KMS-11 (cell line): ENCODE data around the gene YIPF4.

Source experiments
- H2AFZ ChIP-seq: fragments of 200-600 bp; sonication (generic); 2 replicates; pipeline ENCODE4 v1.6.1; 2016; ENCODE audit warnings: antibody characterized with exemption, mixed run types, low read depth
- H3K27ac ChIP-seq: fragments of 200-600 bp; sonication (generic); 2 replicates; pipeline ENCODE4 v1.6.1; 2016; ENCODE audit warnings: mild to moderate bottlenecking, mixed run types
- H3K27me3 ChIP-seq: fragments of 200-600 bp; sonication (generic); 2 replicates; pipeline ENCODE4 v1.6.1; 2017; ENCODE audit warnings: mild to moderate bottlenecking, low read depth, mixed run types, moderate library complexity; ENCODE audit not compliant: insufficient read depth
- H3K36me3 ChIP-seq: fragments of 200-600 bp; sonication (generic); 2 replicates; pipeline ENCODE4 v1.6.1; 2017; ENCODE audit warnings: mild to moderate bottlenecking, mixed run types; ENCODE audit not compliant: insufficient read depth
- H3K4me1 ChIP-seq: fragments of 200-600 bp; sonication (generic); 2 replicates; pipeline ENCODE4 v1.6.1; 2016; ENCODE audit warnings: mild to moderate bottlenecking, low read depth, mixed run types; ENCODE audit not compliant: poor library complexity, severe bottlenecking
- H3K4me2 ChIP-seq: fragments of 200-600 bp; sonication (generic); 2 replicates; pipeline ENCODE4 v1.7.0; 2016; ENCODE audit warnings: mild to moderate bottlenecking, mixed run types
- H3K4me3 ChIP-seq: fragments of 200-600 bp; sonication (generic); IDR thresholded peaks from 2 replicates; pipeline ENCODE4 v1.6.1; 2017; ENCODE audit warnings: low read depth, low read length, mixed read lengths; ENCODE audit not compliant: insufficient read depth
- H3K79me2 ChIP-seq: fragments of 200-600 bp; sonication (generic); 2 replicates; pipeline ENCODE4 v1.6.1; 2016; ENCODE audit warnings: low read depth, mixed run types; ENCODE audit not compliant: insufficient read depth
- H3K9ac ChIP-seq: fragments of 200-600 bp; sonication (generic); 2 replicates; pipeline ENCODE4 v1.6.1; 2016; ENCODE audit warnings: mild to moderate bottlenecking, mixed run types
- H4K20me1 ChIP-seq: fragments of 200-600 bp; sonication (generic); 2 replicates; pipeline ENCODE4 v1.6.1; 2016; ENCODE audit warnings: mild to moderate bottlenecking, mixed run types; ENCODE audit not compliant: insufficient read depth
- TF ChIP-seq, protein P1 (sequence below): fragments of 200-600 bp; sonication (generic); conservative IDR thresholded peaks from 2 replicates; pipeline ENCODE4 v1.6.1; 2017; ENCODE audit warnings: low read depth, mild to moderate bottlenecking, antibody characterized with exemption, low read length, moderate library complexity, mixed read lengths

Gene YIPF4

DNA sequence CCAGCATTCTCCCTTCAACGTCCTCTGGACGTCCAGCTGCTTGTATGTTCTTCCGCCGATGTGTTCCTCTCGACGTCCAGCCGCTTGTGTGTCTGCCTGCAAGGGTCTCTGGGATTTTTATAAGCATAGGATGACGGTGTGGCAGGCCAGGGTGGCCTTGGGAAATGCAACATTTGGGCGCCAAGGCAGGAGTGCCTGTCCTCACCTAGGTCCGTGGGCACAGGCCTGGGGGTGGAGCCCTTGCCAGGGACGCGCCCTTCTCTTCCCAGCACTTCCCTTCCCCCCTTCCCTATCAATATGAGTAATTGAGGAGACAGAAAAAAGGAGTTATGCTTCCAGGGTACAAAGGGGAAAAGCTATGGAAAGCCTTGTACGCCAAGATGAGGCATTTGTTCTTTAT is 19.5 kb upstream of the YIPF4 start:
- H3K27me3 ChIP-seq, result no peaks in the 10 kb centered on the region
- no peaks in the 10 kb centered on the region for H3K4me1 ChIP-seq
- no peak overlapping the region for H3K9ac ChIP-seq
- no peaks in the 10 kb centered on the region for H4K20me1 ChIP-seq
- no peaks in the 10 kb centered on the region for H3K79me2 ChIP-seq
- TF ChIP-seq, protein P1, sequence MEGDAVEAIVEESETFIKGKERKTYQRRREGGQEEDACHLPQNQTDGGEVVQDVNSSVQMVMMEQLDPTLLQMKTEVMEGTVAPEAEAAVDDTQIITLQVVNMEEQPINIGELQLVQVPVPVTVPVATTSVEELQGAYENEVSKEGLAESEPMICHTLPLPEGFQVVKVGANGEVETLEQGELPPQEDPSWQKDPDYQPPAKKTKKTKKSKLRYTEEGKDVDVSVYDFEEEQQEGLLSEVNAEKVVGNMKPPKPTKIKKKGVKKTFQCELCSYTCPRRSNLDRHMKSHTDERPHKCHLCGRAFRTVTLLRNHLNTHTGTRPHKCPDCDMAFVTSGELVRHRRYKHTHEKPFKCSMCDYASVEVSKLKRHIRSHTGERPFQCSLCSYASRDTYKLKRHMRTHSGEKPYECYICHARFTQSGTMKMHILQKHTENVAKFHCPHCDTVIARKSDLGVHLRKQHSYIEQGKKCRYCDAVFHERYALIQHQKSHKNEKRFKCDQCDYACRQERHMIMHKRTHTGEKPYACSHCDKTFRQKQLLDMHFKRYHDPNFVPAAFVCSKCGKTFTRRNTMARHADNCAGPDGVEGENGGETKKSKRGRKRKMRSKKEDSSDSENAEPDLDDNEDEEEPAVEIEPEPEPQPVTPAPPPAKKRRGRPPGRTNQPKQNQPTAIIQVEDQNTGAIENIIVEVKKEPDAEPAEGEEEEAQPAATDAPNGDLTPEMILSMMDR, result no peak
- H3K27ac ChIP-seq, result no peak overlapping the region
- no peak overlapping the region for H3K4me2 ChIP-seq
- H3K36me3 ChIP-seq, result no peaks in the 10 kb centered on the region
- no peak overlapping the region for H2AFZ ChIP-seq
- H3K4me3 ChIP-seq, result no peak overlapping the region

DNA sequence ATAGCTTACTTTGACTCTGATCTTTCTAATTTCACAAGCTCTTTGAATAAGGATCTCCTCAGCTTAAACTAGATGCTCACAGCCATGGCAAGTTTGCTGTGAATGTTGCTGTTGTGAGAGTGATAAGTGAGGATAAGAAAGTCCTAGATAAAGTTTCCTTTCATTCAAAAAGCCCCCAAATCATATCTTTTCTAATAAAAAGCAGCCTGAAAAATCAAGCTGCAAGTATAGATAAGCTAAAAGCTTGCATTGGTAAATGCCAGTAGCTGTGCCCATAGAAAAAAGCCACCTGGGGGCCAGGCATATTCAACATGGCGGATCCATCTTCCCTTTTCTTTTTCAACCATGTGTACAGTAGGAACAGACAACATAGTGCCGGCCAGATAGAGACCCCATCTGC is 17.3 kb upstream of the YIPF4 start:
- Histone ChIP-seq H3K79me2 (no peaks in the 10 kb centered on the region), H3K4me3 (no peak overlapping the region), H4K20me1 (no peaks in the 10 kb centered on the region), H3K36me3 (no peaks in the 10 kb centered on the region), H3K4me2 (no peak overlapping the region), H3K27ac (no peak overlapping the region), H2AFZ (no peak overlapping the region), H3K4me1 (no peaks in the 10 kb centered on the region), H3K9ac (no peak overlapping the region), H3K27me3 (no peaks in the 10 kb centered on the region)
- TF ChIP-seq, protein P1, result no peak

DNA sequence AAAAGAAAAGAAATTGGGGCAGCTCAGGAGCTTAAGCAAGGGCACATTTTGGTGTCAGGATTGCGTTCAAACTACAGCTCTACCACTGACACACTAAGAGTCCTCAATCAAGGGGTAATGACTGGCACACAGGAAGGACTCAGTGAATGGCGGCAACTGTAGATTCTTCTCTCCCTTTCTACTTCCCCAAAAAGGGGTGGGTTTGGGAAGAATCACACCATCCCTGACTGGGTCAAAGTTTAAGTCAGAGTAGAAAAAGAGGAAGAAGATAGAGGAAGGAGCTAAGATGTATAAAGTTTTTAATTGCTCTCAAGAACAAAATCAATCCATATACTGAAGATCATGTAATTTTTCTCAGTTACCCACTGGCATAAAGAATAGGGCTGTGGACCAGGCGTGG is 15.6 kb upstream of the YIPF4 start:
- Histone ChIP-seq H3K79me2 (no peaks in the 10 kb centered on the region), H3K4me1 (no peaks in the 10 kb centered on the region), H2AFZ (no peak overlapping the region), H3K36me3 (no peaks in the 10 kb centered on the region), H4K20me1 (no peaks in the 10 kb centered on the region), H3K27me3 (no peaks in the 10 kb centered on the region), H3K9ac (no peak overlapping the region), H3K4me3 (no peak overlapping the region), H3K4me2 (no peak overlapping the region), H3K27ac (no peak overlapping the region)
- TF ChIP-seq, protein P1, result no peak

DNA sequence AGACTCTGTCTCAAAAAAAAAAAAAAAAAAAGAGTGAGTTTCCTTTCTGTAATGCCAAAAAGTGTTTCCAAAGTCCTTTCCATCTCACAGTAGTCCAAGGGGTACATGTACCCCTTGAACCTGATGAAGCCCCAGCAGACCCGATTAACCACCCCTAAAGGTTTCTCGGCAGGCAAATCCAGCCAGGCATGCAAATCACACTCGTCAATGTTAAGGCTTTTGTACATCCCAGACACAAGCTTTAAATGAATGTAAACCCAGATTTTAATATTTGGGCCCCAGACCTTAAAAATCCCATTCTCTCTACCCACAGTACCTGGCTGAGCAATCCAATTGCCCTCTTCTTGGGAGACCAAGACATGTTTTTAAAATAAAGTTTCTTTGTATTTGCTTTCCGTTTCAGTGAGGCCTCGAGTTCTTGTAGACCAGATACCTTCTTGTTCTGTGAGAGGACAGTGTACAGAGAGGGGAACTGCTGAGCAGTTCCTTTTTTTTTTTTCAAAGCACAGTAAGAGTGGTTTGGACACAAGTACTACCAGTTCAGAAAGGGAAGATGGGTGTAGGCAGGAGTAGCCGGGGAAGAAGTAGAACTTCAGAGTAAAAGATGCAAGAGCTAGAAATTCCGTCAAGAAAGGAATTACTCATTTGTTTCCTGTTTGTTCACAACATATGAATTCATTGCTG is 13.1 kb upstream of the YIPF4 start, which contains the start of gene NLRC4:
Gene NLRC4, minus strand, starts transcription at position 465 of the 684 bp plus-strand sequence. CDS start 8,111 bp downstream, outside the sequence.
- Histone ChIP-seq H2AFZ (no peak within 1 kb of the TSS), H3K27ac (no peak within 1 kb of the TSS), H3K4me3 (no peak within 1 kb of the TSS), H3K9ac (no peak within 1 kb of the TSS), H3K4me2 (no peak within 1 kb of the TSS), H3K36me3 (no peaks in the 10 kb centered on the region), H3K27me3 (no peaks in the 10 kb centered on the region), H3K79me2 (no peaks in the 10 kb centered on the region), H4K20me1 (no peaks in the 10 kb centered on the region), H3K4me1 (no peaks in the 10 kb centered on the region)
- TF ChIP-seq, protein P1, result no peak
